Activated naive CD4-positive, alpha-beta T cell treated with anti-CD3 and anti-CD28 coated beads for 36 hours (primary cell): ENCODE data around the gene GPSM3. TPM values are rescaled to one million over a fixed set of nuclear protein-coding genes. Genes with fewer than 3 reads are reported as not detected.

Experiments
- CTCF ChIA-PET: fragments of 350-600 bp; sonication (Branson Sonifier 250); formaldehyde crosslinking; loops from one replicate; lab custom pipeline; 2021; ENCODE audit warnings: antibody characterized with exemption; lab: Charles Lee
- DNase-seq: peaks from one replicate; pipeline ENCODE4 v3.0.0-alpha.2; 2020
- H3K27ac Mint-ChIP-seq: one replicate; pipeline ENCODE4 v1.8.0; 2021; ENCODE audit warnings: mild to moderate bottlenecking, mixed read lengths
- H3K27me3 Mint-ChIP-seq: one replicate; pipeline ENCODE4 v1.8.0; 2021; ENCODE audit warnings: low read depth, mixed read lengths
- H3K36me3 Mint-ChIP-seq: one replicate; pipeline ENCODE4 v1.8.0; 2021; ENCODE audit warnings: low read depth, mixed read lengths
- H3K4me1 Mint-ChIP-seq: one replicate; pipeline ENCODE4 v1.8.0; 2021; ENCODE audit warnings: low read depth, mixed read lengths
- H3K4me3 Mint-ChIP-seq: one replicate; pipeline ENCODE4 v1.8.0; 2021; ENCODE audit warnings: mild to moderate bottlenecking, moderate library complexity, mixed read lengths
- H3K9me3 Mint-ChIP-seq: one replicate; pipeline ENCODE4 v1.8.0; 2021; ENCODE audit warnings: mixed read lengths
- intact Hi-C: fragments of 100-400 bp; cut with micrococcal nuclease; formaldehyde crosslinking; loops from one replicate; pipeline ENCODE4 v1.15.1; 2023
- total RNA-seq, 2 experiments: library from RNA; stranded (reverse); gene quantifications; one replicate each; pipeline ENCODE4 v1.2.3, GENCODE V29; 2021

Gene GPSM3
- total RNA-seq, 2 experiments from 2014 or later: 71.8 to 72.1 TPM

- intact Hi-C loops: no loop called here
- peaks cover 65% of the 10 kb centered on the region for H3K4me1 Mint-ChIP-seq
- no peak overlapping the region for H3K4me3 Mint-ChIP-seq
- no peak for DNase-seq
- peaks cover 25% of the 10 kb centered on the region for H3K36me3 Mint-ChIP-seq
- H3K27me3 Mint-ChIP-seq: no peaks in the 10 kb centered on the region
- H3K27ac Mint-ChIP-seq: peak overlapping the region; percentile 3
- CTCF ChIA-PET: interaction anchor here (0.5 to 0.6 kb wide), 2 partner anchors 11 to 51 kb away, joined by 3 read pairs; no protein-coding TSS in a partner anchor
- H3K9me3 Mint-ChIP-seq: no peaks in the 10 kb centered on the region
These were observed 9.4 kb downstream of the GPSM3 start for GRCh38 chr6:32183030-32183429.

- CTCF ChIA-PET: interaction anchor here (0.5 to 0.9 kb wide), 3 partner anchors 11 to 52 kb away, joined by 3 read pairs; no protein-coding TSS in a partner anchor
- no peak overlapping the region for H3K4me3 Mint-ChIP-seq
- peaks cover 24% of the 10 kb centered on the region for H3K36me3 Mint-ChIP-seq
- intact Hi-C loops: no loop called here
- peaks cover 60% of the 10 kb centered on the region for H3K4me1 Mint-ChIP-seq
- no peaks in the 10 kb centered on the region for H3K9me3 Mint-ChIP-seq
- peak overlapping the region; percentile 19 for H3K27ac Mint-ChIP-seq
- no peaks in the 10 kb centered on the region for H3K27me3 Mint-ChIP-seq
- no peak for DNase-seq
These were observed 9.9 kb downstream of the GPSM3 start for GRCh38 chr6:32182555-32182981.

- DNase-seq: no peak
- CTCF ChIA-PET: interaction anchor here (0.9 kb wide), 1 partner anchor 13 kb away, joined by 3 read pairs; no protein-coding TSS in a partner anchor
- peak overlapping the region; percentile 19 for H3K27ac Mint-ChIP-seq
- no peak overlapping the region for H3K4me3 Mint-ChIP-seq
- peaks cover 56% of the 10 kb centered on the region for H3K4me1 Mint-ChIP-seq
- no peaks in the 10 kb centered on the region for H3K9me3 Mint-ChIP-seq
- H3K27me3 Mint-ChIP-seq: no peaks in the 10 kb centered on the region
- intact Hi-C loops: no loop called here
- H3K36me3 Mint-ChIP-seq: peaks cover 18% of the 10 kb centered on the region
These were observed 10.4 kb downstream of the GPSM3 start for GRCh38 chr6:32181915-32182529.

- CTCF ChIA-PET: no interaction called here
- Mint-ChIP-seq H3K27ac (no peak overlapping the region), H3K27me3 (no peaks in the 10 kb centered on the region), H3K4me3 (no peak overlapping the region), H3K36me3 (peaks cover 12% of the 10 kb centered on the region), H3K4me1 (peaks cover 56% of the 10 kb centered on the region), H3K9me3 (no peaks in the 10 kb centered on the region)
- intact Hi-C loops: no loop called here
- DNase-seq: no peak
These were observed 11.2 kb downstream of the GPSM3 start for GRCh38 chr6:32181148-32181702.

GRCh38 chr6:32179766-32180405 lies 12.6 kb downstream of the GPSM3 start:
- CTCF ChIA-PET: interaction anchor here (1.0 to 1.4 kb wide), 2 partner anchors 8 to 16 kb away, joined by 3 to 5 read pairs; no protein-coding TSS in a partner anchor
- Mint-ChIP-seq H3K4me3 (peak overlapping the region; percentile 43), H3K9me3 (no peaks in the 10 kb centered on the region), H3K4me1 (peaks cover 53% of the 10 kb centered on the region), H3K36me3 (peaks cover 6% of the 10 kb centered on the region), H3K27me3 (no peaks in the 10 kb centered on the region), H3K27ac (peak overlapping the region; percentile 66)
- DNase-seq: no peak
- intact Hi-C loops: loop anchor here (2.0 to 5.0 kb wide), 4 partner anchors 345 to 792 kb away; partner anchors contain the start of genes GPANK1 and PSMB8

GRCh38 chr6:32178547-32179440 lies 13.6 kb downstream of the GPSM3 start:
- Mint-ChIP-seq H3K27ac (peak overlapping the region; percentile 96), H3K9me3 (no peaks in the 10 kb centered on the region), H3K4me3 (peak overlapping the region; percentile 91), H3K4me1 (peaks cover 61% of the 10 kb centered on the region), H3K36me3 (peaks cover 6% of the 10 kb centered on the region), H3K27me3 (no peaks in the 10 kb centered on the region)
- CTCF ChIA-PET: interaction anchor here (1.0 to 2.9 kb wide), 3 partner anchors 9 to 17 kb away, joined by 3 to 11 read pairs (median 5); no protein-coding TSS in a partner anchor
- intact Hi-C loops: loop anchor here (1.0 to 5.0 kb wide), 8 partner anchors 12 to 794 kb away; partner anchors contain the start of genes ABHD16A, ATF6B, GPANK1 and PBX2
- no peak for DNase-seq

- Mint-ChIP-seq H3K9me3 (no peaks in the 10 kb centered on the region), H3K4me3 (peak within 1 kb of the TSS; percentile 91), H3K4me1 (peaks cover 61% of the 10 kb centered on the region), H3K27me3 (no peaks in the 10 kb centered on the region), H3K36me3 (peaks cover 6% of the 10 kb centered on the region), H3K27ac (peak within 1 kb of the TSS; percentile 96)
- intact Hi-C loops: loop anchor here (1.0 to 5.0 kb wide), 11 partner anchors 12 to 794 kb away; partner anchors contain the start of genes ABHD16A, ATF6B, GPANK1 and PBX2
- CTCF ChIA-PET: interaction anchor here (2.9 kb wide), 1 partner anchor 17 kb away, joined by 11 read pairs; no protein-coding TSS in a partner anchor
- peak; percentile 97 for DNase-seq
These were observed 14.5 kb downstream of the GPSM3 start, which contains the start of gene RNF5 for GRCh38 chr6:32177788-32178546. RNF5 (plus strand) TSS chr6:32178405; CDS start chr6:32178512, 107 bp downstream.

GRCh38 chr6:32177183-32177787 lies 15.2 kb downstream of the GPSM3 start:
- H3K27ac Mint-ChIP-seq: peak overlapping the region; percentile 96
- peaks cover 62% of the 10 kb centered on the region for H3K4me1 Mint-ChIP-seq
- no peaks in the 10 kb centered on the region for H3K27me3 Mint-ChIP-seq
- H3K4me3 Mint-ChIP-seq: peak overlapping the region; percentile 91
- H3K36me3 Mint-ChIP-seq: peaks cover 6% of the 10 kb centered on the region
- no peaks in the 10 kb centered on the region for H3K9me3 Mint-ChIP-seq
- peak; percentile 52 for DNase-seq
- intact Hi-C loops: loop anchor here (1.0 to 5.0 kb wide), 5 partner anchors 23 to 795 kb away; partner anchors contain the start of genes PPT2, PSMB8 and SKIC2
- CTCF ChIA-PET: interaction anchor here (1.2 to 2.9 kb wide), 2 partner anchors 11 to 18 kb away, joined by 3 to 11 read pairs; no protein-coding TSS in a partner anchor

- Mint-ChIP-seq H3K36me3 (peaks cover 6% of the 10 kb centered on the region), H3K9me3 (no peaks in the 10 kb centered on the region), H3K27me3 (no peaks in the 10 kb centered on the region), H3K4me3 (peak overlapping the region; percentile 91), H3K27ac (peak overlapping the region; percentile 96), H3K4me1 (peaks cover 62% of the 10 kb centered on the region)
- no peak for DNase-seq
- CTCF ChIA-PET: interaction anchor here (1.2 to 2.9 kb wide), 2 partner anchors 12 to 19 kb away, joined by 3 to 11 read pairs; no protein-coding TSS in a partner anchor
- intact Hi-C loops: loop anchor here (1.0 to 5.0 kb wide), 6 partner anchors 22 to 796 kb away; partner anchors contain the start of genes EHMT2, PPT2, PSMB8 and SKIC2
These were observed 15.8 kb downstream of the GPSM3 start for GRCh38 chr6:32176476-32177182.
